ENCODE measurements around the gene ACO1.

The ACO1 gene

DNA sequence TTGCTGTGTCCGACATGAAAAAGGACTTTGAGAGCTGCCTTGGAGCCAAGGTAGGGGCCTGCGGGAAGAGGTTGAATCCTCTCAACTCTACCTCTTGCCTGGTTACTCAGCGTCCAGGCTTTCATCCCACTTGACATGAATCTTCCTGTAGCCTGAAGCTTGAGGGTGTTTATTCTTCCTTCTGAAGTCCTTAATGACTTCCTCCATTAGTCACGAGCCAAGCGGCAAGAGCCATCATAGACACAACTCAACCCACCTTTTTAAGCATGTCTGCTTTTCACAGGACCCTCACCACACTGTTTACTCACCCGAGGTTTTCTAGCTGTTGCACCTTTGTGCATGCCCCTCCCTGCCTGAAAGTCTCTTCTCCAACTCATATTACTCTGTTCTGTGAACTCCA lies 40.2 kb downstream of the ACO1 start:
- no peak for DNase-seq

DNA sequence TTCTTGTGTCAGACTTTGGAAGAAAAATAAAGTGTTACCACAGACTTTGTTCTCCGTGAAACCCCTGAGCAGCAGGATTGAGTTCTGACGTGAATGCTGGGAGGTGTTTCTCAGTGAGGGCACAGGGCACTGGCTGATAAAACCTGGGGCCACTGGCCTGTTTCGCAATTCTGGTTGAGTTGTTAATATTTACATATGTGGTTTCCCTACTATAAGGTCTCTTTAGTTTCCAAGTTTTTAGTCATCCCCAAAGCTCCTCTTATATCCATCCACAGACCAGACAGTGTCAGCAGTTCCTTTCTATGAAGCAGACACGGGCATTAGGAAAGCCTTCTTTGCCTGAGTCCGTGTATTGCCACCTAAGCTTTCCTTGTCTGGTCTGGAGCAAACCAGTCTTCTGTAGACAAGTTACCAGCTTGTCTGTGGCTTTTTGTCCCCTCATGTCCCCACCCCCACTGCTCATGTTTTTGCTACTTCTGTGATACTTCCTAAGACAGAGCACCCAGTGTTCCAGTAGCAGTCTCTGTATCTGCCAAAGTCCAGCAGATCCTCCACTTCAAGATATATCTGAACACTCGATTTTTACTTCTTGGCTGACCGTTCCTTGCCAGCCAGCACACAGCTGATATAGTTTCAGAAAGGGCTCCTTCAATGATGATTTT lies 42.0 kb downstream of the ACO1 start:
- DNase-seq, result no peak

DNA sequence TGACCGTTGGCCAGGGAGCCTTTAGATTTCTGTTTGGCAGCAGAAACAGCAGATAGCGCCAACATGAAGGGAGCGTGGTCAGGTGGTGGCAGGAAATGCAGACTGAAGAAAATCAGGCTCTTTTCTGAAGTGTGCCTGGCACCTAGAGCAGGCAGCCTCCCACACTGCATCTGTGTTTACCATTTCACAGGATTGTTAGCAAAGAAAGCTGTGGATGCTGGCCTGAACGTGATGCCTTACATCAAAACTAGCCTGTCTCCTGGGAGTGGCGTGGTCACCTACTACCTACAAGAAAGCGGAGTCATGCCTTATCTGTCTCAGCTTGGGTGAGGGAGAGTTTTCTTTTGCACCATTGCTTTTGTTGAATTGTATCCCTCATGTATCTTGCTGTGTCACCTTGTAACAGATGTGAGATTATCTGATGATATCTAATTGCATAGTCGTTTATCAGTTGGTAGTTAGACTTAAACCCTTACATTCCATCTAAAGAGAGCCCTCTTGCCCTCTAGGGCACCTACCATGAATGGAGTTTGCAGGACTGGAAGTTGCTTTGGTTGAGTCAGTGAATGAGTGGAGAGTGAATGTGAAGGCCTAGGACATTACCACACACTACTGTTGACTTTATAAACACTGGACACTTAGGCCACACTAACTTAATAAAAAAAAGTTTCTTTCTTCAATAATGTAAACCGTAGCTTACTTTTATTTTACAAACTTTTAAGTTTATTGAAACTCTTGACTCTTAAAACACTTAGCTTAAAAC lies 42.8 kb downstream of the ACO1 start:
- DNase-seq, result no peak

DNA sequence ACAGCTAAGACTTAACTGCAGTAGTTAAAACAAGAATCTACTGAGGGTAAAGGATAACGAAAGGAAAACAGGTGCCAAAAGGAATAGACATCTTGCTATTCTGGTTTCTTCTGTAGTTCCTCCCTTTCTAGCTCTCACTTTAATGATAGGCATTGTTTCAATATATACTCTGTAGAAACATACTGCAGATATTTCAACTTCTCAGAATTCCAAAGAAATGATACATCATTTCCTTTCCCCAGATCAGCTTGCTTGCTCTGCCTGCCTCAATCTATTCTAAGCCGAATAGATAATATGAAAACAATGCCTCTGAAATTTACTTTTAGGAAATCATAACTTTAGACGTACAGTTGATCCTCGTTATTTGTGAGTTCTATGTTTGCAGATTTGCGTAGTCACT lies 46.3 kb downstream of the ACO1 start:
- no peak for DNase-seq

DNA sequence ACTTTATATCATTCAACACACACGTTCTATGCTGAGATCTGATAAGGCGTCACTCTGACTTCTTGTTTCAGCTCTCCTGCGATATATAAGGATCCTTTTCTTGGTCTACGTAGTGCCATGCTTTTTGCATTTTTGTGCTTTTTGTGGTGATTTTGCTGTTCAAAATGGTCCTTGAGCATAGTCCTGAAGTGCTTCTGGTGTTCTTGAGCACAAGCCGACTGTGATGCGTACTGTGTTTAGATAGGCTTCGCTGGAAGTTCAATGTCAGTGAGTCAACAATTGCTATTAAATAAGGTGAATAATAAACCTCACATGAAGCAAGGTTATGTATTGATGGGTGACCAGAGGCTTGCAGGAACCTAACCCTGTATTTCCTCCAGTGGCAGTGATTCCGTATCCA lies 46.8 kb downstream of the ACO1 start:
- DNase-seq, result no peak

DNA sequence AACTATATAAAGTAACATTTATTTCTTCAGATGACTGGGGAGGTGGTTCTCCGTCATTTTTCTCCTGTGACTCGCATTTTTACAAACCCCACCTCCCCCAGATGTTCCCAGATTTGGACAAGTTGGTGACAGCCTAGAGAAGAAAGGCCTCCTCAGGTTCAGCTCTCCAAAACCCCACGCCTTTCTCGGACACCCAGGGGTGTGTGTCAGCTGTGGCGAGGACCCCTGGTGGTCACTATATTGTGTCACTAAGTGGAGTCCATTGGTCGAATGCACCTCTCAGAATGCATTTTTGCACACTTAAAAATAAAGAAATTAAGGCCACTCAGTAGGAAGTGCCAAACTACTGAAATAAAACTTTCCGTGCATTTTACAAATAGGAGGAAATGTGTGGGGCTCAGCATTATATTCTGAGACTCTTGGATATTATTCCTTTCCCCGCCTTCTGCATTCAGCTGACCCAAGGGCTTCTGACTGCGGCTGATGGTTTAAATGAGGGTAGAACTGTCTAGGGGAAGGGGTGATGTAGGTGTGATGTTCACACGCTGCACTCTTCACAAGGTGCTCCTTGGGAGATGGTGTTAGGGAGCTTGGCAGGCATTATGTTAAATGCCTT lies 47.6 kb downstream of the ACO1 start:
- DNase-seq, result no peak

DNA sequence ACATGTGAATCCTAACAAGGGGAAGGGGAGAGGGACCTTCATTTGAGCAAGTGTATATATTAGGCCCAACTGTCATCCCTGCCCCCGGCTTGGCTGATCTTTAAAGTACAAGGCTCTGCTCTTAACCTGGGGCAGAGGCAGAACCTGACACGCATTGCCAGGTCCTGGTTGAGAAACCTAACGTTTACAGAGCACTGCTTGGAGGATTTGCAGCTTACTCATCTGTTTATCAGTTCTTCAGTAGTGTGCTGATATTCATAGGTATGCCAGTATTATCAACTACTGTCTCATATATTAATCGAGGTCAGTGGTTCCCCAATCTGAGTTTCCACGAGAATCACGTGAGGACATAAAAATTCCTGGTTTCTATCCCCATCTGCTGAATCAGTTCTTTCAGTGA lies 50.4 kb downstream of the ACO1 start:
- no peak for DNase-seq

DNA sequence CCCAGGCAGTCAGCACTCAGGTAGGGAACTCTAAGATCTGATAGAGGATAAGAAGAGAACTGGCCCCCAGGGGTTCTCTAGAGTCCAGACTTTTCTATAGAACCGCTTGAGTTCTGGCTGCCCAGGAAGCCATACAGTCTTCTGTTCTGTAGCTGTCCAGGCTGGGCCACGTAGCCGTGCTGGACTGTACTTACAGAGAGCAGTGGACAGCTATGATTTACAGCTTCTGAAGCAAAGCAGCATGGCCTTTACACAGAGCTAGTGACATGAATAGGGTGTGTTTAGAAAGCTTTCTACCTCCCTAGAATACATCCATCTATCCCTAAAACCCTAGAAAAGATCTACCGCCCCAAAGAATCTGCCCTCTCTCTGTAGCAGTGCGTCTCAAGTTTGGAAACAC lies 57.2 kb downstream of the ACO1 start:
- DNase-seq, result no peak

DNA sequence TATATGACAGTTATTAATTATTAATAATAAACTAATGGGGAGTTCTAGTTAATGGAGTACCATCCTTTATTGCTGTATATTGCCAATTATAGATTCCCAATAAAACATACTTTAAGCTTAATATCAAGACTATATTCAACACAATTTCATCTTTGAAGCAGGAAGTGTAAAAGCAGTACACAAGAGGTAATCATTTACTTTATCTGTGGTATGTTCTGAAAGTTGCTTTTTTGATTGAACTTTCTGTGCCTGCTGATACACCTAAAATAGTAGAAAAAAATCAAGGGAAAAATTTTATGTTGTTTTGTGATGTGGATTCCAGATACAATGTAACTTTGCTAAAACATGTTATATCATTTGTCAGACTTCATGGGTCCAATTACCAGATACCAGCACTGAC lies 58.0 kb downstream of the ACO1 start:
- no peak for DNase-seq

DNA sequence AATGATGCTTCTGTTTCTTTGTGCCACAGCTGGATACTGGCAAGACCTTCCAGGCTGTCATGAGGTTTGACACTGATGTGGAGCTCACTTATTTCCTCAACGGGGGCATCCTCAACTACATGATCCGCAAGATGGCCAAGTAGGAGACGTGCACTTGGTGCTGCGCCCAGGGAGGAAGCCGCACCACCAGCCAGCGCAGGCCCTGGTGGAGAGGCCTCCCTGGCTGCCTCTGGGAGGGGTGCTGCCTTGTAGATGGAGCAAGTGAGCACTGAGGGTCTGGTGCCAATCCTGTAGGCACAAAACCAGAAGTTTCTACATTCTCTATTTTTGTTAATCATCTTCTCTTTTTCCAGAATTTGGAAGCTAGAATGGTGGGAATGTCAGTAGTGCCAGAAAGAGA lies 65.5 kb downstream of the ACO1 start:
- DNase-seq, result no peak

DNA sequence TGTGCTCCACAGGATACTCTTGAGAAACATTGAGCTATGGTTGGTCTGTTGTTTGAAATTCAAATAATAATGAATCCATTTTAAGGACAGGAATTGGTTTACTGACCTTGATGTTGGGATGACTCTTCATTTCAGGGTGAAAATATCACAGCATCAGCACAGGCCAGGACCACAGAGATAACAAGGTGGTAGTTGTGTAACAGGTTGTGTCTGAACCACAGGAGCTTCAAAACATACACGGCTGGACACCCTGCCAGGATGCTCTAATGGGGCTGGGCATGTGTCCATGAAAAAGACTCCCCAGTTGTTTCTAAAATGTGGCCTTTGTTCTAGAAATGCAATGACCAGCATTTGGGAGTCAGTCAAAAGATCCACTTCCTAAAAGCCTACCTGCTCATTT lies 69.8 kb downstream of the ACO1 start:
- no peak for DNase-seq

DNA sequence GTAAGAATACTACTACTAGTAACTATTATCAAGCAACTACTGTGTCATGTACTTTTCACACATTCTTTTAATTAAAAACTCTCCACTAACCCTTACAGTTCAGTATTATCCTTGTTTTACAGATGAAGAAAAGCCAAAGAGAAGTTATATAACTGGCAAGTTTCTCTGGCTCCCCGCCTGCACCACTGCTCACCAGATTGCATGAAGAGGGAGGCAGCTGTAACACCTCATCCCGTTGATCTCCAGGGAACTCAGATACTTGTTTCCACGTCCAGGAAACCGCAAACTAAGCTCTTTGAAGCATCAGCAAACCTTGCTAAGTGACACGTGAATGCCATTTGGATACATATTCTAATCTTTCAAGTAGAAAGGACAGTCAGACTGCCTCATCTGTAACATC lies 71.3 kb downstream of the ACO1 start:
- DNase-seq, result no peak

DNA sequence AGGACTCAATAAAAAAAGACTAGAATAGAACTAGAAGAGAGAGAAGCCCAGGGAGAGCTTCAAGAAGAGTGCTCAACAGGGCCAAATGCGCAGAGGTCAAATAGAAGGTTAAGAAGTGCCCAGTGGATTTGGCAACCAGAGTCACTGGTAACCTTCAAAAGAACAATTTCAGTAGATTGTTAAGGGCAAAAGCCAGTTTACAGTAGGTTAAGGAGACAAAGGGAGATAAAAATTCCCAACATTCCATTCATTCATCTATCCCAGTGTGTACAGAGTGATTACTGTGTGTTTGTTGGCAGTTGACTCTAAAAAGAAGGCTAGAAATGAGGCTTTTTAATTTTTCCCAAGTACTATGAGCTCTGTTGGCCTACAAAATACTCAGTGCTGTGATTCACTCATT lies 72.1 kb downstream of the ACO1 start:
- no peak for DNase-seq

DNA sequence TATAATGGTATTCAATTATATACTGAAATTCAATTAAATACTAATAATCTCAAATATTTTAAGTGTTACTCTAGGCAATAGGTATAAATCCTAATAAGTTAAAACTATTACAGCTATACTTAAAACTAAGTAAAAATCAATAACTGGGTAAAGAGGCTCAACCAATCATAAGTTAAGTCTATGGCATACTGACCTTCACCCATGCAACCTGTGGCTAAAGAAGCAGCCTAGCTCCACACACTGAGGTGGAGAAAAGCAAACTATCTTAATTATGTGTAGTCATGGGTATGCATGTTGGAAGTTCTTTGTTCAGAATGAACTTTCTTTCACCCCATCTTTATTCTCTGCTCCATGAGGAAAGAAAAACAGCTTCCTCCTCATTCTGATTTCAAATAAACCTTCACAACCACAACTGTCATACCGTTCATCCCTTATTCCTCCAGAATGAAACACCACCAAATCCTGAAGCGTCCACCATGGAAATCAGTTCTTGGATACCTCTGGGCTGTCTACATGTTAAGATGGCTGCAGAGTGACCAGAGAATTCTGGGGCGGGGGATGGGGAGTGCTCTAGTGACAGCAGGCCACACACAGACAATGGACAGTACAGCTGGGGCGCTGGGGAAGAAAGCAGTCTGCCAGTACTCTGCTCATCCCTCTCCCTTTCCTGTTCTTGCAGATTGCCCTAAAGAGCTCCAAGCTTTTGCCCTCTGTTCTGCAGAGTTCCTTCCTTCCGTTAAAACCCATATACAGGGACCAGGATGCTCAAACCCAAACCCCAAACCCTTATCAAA lies 79.3 kb downstream of the ACO1 start:
- no peak for DNase-seq

DNA sequence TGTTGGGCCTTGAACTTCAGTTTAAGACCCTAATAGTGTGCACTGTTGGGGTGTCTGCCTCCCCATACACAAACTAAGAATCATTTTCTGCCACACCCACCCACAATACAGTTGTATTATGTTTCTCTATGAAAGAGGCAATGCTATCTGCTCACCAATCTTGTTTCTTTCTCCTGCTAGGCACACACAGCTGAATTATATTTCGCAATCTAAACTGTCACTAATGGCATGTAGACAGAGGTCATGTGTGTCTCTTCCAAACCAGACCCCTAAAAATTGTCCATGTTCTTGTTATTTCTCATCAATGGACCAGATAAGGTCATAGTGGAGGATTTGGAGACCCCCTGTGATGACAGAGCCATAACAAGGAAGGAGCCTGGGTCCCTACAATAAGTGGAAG lies 84.3 kb downstream of the ACO1 start:
- no peak for DNase-seq

DNA sequence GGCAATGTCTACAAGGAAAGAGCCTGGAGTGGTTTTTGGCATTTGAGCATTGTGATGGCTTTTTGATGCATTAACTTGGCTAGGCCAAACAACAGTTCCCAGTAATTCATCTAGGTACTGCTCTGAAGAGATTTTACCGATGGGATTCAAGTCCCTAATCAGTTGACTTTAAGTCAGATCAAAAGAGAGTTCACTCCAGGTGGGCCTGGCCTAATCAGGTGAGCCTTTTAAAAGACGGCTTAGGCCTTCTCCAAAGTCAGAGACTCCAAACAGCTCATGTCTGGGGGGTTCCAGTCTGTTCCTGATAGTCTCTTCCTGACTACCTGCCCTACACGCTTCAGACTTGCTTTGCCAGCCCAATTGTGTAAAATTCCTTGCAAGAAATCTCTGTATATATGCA lies 87.9 kb downstream of the ACO1 start:
- DNase-seq, result no peak

DNA sequence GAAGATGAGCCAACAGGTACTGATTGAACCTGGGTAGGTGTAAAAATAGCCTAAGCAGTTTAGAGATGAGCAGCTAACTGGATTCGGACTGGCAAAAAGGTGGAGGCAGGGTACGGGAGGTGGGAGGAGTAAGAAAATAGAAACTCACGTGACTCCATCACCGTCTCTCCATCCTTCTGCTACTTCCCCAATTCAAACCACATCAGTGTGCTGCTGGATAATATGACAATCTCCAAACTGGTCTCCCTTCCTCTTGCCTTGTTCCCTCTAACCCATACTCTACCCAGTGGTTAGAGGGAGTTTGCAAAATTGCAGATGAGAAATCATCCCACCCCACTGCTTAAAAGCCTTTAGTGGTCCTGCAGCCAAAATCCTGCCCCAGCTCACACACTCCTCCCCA lies 98.9 kb downstream of the ACO1 start:
- no peak for DNase-seq

DNA sequence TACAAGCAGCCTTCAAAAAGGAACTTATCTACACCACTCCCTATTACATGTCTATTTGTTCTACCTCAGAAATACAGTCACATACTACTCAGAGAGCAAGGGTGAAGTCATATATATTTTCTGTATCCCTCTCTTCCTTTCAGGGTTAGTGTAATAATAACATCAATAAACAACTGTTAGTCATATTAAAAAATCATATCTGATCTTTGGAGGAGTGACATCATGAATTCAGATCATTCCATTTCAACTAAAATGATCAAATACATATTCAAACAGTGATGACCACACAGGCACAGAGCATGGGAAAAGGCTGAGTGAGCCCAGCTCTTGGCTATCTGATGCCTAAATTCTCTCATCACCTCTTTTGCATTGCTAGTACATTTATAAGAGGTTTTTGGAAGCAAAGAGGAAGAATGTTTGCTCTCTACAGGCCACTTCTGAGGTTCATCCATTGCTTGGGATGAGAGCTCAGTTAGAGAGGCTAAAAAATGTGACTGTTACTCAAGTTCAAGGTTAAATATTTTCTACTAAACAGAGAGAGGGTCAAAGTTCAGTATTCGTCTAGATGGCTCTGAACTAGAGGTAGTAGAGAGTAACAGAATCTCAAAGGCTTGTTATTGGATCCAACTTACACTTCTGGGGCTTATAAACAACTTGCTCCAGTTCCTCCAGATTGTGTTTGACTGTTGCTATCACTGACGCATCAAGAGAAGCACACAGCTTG lies 102.6 kb downstream of the ACO1 start:
- DNase-seq, result no peak

DNA sequence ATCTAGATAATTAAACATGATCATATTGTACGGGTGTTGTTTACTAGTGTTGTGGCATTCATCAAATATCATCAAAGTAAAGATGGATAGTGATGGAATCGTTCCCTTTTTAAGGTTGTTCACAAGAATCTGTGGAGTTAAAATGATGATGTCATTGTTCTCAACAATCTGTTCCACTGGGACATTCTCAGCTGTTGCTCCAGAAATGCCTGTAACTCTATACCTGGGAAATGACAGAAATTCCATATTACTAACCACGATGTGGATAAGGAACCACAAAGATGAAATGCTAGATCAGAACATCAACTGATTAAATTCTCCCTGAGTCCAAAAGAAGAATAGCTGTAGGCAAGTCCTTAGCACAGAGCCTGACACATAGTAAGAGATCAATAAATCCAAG lies 103.5 kb downstream of the ACO1 start:
- DNase-seq, result no peak

DNA sequence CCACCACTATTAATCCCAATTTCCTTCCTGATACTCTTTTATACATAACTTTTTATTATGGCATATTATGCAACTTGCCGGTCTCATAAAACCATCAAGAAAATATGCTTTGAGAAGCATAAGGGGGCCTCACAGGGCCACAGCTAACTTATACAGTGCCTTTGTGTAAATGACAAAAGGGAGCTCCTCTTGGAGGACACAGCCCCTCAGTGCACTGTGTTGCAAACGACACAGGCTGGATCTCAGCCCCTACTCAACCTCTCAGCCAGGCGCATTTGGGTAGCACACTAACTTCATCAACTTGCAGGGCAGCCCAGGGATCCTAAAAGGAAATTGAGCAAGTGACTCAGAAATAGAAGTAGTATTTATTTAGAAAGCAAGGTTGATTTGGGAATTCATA lies 106.2 kb downstream of the ACO1 start:
- DNase-seq, result no peak

DNA sequence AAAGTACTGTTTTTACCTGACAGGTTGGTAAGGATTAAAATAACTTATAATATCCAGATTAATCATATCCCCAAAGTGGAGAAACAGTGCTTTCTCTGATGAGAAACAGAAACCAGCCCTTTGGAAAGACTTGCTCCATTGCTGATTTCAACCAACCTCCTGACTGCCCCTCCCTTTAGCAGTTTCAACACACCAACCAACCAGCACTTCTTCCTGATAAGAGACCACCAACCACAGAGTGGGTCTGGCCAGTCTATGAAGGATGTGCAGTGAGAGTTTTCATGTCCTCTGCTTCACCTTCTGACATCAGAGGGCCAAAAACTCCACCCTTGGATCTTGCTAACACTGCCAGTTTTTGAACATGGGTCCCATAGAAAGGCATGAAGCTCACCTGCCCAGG lies 113.5 kb downstream of the ACO1 start:
- DNase-seq, result no peak

DNA sequence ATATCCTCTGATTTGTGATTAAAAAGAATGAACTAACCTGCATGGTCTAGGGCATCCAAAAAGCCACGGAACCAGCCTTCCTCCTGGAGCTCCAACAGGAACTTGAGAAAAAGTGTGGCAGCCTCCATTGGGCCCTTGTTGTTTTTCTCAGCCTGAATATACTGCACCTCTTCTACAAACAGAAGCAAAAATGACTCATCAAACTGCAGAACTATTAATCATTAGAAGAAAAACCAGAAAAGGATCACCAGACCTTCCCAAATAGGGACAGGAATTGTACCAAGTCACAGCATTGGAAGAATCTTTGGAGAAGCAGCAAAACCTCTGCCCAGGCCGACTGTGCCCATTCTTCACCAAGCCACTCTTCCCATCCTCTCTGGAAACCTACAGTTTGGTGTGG lies 116.3 kb downstream of the ACO1 start:
- DNase-seq, result no peak

DNA sequence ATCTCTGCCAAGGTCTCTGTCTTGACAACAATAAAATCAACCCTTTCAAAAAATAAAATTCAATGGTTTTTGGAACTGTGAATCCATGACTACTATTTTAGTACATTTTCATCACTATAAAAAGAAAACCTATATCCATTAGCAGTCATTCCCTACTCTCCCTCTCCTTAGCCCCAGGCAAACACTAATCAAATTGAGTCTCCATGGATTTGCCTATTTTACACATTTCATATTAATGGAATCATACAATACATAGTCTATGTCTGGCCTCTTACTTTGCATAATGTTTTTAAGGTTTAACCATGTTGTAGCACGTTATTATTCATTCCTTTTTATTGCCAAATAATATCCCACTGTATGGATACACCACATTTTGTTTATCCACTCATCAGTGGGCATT lies 117.4 kb downstream of the ACO1 start:
- DNase-seq, result no peak
